ENCODE data around the gene ESRRG.

GRCh38 chr1:216500273-216500967 lies 222.8 kb downstream of the ESRRG start:
- no peak for TF ChIP-seq CTCF (IDR thresholded peaks at IDR 0.05)
- no peak for TF ChIP-seq POLR2A (IDR thresholded peaks at IDR 0.05)

Data from lower leg skin (tissue), 3 donors.